HEK293 (cell line): ENCODE results near the gene APPBP2.

Experiments used
- CTCF ChIA-PET: fragments of 350-600 bp; formaldehyde crosslinking; extraction: SDS; loops from one replicate; lab custom pipeline; 2021; ENCODE audit warnings: antibody characterized with exemption; lab: Yijun Ruan, JAX
- POLR2A ChIA-PET: fragments of 300-600 bp; formaldehyde crosslinking; extraction: SDS; loops from one replicate; lab custom pipeline; 2020; ENCODE audit warnings: antibody characterized with exemption, inconsistent platforms; lab: Yijun Ruan, JAX
- H3K27ac ChIP-seq: fragments of 200-500 bp; sonication (Bioruptor generic); 2 replicates; pipeline ENCODE4 v1.5.1; 2014; ENCODE audit warnings: low read depth, low read length, control low read depth, inconsistent platforms; ENCODE audit errors: extremely low read depth
- H3K36me3 ChIP-seq, 2 experiments: fragments of 200-500 bp in 1 of 2; sonication (Bioruptor generic) in 1 of 2; 1 replicate in 1 of 2; 2 replicates in 1 of 2; pipeline ENCODE4 v1.5.1; 2014 to 2017; ENCODE audit warnings: inconsistent platforms in 2 of 2, low read length in 2 of 2; ENCODE audit not compliant: control insufficient read depth in 2 of 2, insufficient read depth in 1 of 2
- H3K4me1 ChIP-seq: fragments of 200-500 bp; sonication (Bioruptor generic); 2 replicates; pipeline ENCODE4 v1.5.1; 2014; ENCODE audit warnings: mild to moderate bottlenecking, low read length, inconsistent platforms; ENCODE audit not compliant: control insufficient read depth, insufficient read depth
- H3K4me3 ChIP-seq: 2 replicates; pipeline ENCODE4 v1.5.1; 2011; ENCODE audit warnings: low read depth, mild to moderate bottlenecking, control low read depth, low read length, moderate library complexity
- H3K9me3 ChIP-seq: fragments of 200-500 bp; sonication (Bioruptor generic); 2 replicates; pipeline ENCODE4 v1.5.1; 2014; ENCODE audit warnings: low read depth, low read length, inconsistent platforms; ENCODE audit not compliant: control insufficient read depth, insufficient read depth
- ELK4 ChIP-seq: IDR thresholded peaks from 2 replicates; pipeline ENCODE4 v1.6.1; 2011; ENCODE audit warnings: mild to moderate bottlenecking, low read depth, low read length, borderline replicate concordance
- GFI1B ChIP-seq: fragments of 450-650 bp; formaldehyde crosslinking; IDR thresholded peaks from 2 replicates; pipeline ENCODE4 v1.5.1; 2016; ENCODE audit warnings: missing biosample characterization, missing genetic modification characterization
- HOXA7 ChIP-seq: sonication (generic); formaldehyde crosslinking; IDR thresholded peaks from 2 replicates; pipeline ENCODE4 v1.8.1; 2022; ENCODE audit warnings: missing genetic modification reagents, borderline replicate concordance
- IKZF3 ChIP-seq: fragments of 450-650 bp; IDR thresholded peaks from 2 replicates; pipeline ENCODE4 v1.5.0; 2018; ENCODE audit warnings: missing biosample characterization, mild to moderate bottlenecking, missing genetic modification characterization, moderate library complexity
- SP2 ChIP-seq: fragments of 450-650 bp; formaldehyde crosslinking; IDR thresholded peaks from 2 replicates; pipeline ENCODE4 v1.5.1; 2016; ENCODE audit warnings: missing biosample characterization, missing genetic modification characterization
- WT1 ChIP-seq: fragments of 450-650 bp; formaldehyde crosslinking; IDR thresholded peaks from 2 replicates; pipeline ENCODE4 v1.5.1; 2016; ENCODE audit warnings: missing biosample characterization, missing genetic modification characterization
- ZNF202 ChIP-seq: fragments of 450-650 bp; formaldehyde crosslinking; IDR thresholded peaks from 2 replicates; pipeline ENCODE4 v1.5.1; 2016; ENCODE audit warnings: missing biosample characterization, missing genetic modification characterization, borderline replicate concordance
- ZNF416 ChIP-seq: fragments of 450-650 bp; formaldehyde crosslinking; IDR thresholded peaks from 2 replicates; pipeline ENCODE4 v1.5.1; 2016; ENCODE audit warnings: missing biosample characterization, missing genetic modification characterization
- ZNF501 ChIP-seq: fragments of 450-650 bp; formaldehyde crosslinking; IDR thresholded peaks from 2 replicates; pipeline ENCODE4 v1.5.1; 2016; ENCODE audit warnings: missing biosample characterization, missing genetic modification characterization
- ZNF624 ChIP-seq: fragments of 450-650 bp; formaldehyde crosslinking; IDR thresholded peaks from 2 replicates; pipeline ENCODE4 v1.5.1; 2017; ENCODE audit warnings: missing biosample characterization, missing genetic modification characterization
- ZNF660 ChIP-seq: fragments of 450-650 bp; IDR thresholded peaks from 2 replicates; pipeline ENCODE4 v1.5.1; 2018; ENCODE audit warnings: missing biosample characterization, mild to moderate bottlenecking, missing genetic modification characterization
- TF ChIP-seq, protein P1 (sequence below): sonication (generic); formaldehyde crosslinking; IDR thresholded peaks from 2 replicates; pipeline ENCODE4 v1.8.1; 2022; ENCODE audit warnings: mild to moderate bottlenecking, moderate library complexity, missing genetic modification reagents
- TF ChIP-seq, protein P2 (sequence below): fragments of 450-650 bp; formaldehyde crosslinking; IDR thresholded peaks from 2 replicates; pipeline ENCODE4 v1.5.1; 2017; ENCODE audit warnings: missing biosample characterization, missing genetic modification characterization
- TF ChIP-seq, protein P3 (sequence below): fragments of 450-650 bp; formaldehyde crosslinking; IDR thresholded peaks from 2 replicates; pipeline ENCODE4 v1.5.1; 2017; ENCODE audit warnings: missing biosample characterization, missing genetic modification characterization
- TF ChIP-seq, protein P4 (sequence below): fragments of 450-650 bp; formaldehyde crosslinking; conservative IDR thresholded peaks from 2 replicates; pipeline ENCODE4 v1.5.1; 2016; ENCODE audit warnings: low read depth, missing biosample characterization, missing genetic modification characterization

Gene APPBP2

DNA sequence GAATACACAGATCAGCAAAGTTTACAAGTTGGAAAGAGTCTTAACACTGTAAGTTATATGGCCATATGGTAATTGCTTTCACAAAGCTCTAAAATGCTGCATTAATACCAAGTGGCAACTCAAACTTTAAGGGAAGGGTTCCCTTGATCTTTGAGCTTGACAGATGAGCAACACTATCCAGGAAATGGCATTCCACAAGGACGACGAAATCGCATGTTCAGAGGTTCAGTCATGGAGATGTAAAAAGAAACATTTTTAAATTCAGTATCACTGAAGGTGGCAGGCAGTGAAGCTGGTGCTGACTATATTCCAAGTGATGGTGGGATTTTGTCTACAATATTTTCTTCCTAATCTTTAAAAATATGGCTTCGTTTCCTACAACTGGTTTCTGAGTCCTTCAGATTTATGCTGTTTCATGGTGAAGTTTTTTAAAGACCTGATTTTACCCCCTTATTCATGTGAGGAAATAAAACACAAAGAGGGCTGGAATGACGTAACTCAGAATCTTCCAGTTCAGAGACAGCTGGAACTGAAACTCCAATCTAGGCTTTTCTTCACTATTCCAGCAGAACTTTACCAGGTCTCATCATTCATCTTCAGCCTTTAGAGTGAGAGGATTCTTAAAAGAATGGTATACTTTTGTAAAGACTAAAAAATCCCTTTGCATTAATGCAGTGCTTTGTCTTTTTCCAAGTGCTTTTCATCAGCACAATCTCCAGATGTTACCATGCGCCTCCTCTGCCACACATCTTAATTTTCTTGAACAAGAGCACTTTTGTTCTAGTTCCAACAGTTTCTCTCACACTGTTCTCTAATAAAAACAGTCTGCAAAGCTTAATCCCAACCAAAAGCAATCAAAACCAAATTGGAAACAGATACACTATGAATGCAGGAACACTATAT is 83.5 kb downstream of the APPBP2 start:
- peaks cover 15 to 21% of the 10 kb centered on the region in 2 experiments for H3K36me3 ChIP-seq
- H3K4me3 ChIP-seq = no peak overlapping the region
- TF ChIP-seq, protein P1, sequence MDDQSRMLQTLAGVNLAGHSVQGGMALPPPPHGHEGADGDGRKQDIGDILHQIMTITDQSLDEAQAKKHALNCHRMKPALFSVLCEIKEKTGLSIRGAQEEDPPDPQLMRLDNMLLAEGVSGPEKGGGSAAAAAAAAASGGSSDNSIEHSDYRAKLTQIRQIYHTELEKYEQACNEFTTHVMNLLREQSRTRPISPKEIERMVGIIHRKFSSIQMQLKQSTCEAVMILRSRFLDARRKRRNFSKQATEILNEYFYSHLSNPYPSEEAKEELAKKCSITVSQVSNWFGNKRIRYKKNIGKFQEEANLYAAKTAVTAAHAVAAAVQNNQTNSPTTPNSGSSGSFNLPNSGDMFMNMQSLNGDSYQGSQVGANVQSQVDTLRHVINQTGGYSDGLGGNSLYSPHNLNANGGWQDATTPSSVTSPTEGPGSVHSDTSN (CRISPR knock-in tag) = no peak
- TF ChIP-seq, protein P2, sequence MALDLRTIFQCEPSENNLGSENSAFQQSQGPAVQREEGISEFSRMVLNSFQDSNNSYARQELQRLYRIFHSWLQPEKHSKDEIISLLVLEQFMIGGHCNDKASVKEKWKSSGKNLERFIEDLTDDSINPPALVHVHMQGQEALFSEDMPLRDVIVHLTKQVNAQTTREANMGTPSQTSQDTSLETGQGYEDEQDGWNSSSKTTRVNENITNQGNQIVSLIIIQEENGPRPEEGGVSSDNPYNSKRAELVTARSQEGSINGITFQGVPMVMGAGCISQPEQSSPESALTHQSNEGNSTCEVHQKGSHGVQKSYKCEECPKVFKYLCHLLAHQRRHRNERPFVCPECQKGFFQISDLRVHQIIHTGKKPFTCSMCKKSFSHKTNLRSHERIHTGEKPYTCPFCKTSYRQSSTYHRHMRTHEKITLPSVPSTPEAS (tag by site-specific recombination) = no peak
- TF ChIP-seq ZNF624 (tag by site-specific recombination) (no peak), HOXA7 (no peak), SP2 (no peak), GFI1B (tag by site-specific recombination) (no peak), ZNF416 (tag by site-specific recombination) (no peak), ZNF202 (no peak), WT1 (no peak), ZNF501 (tag by site-specific recombination) (no peak), ELK4 (no peak), IKZF3 (tag by site-specific recombination) (no peak)
- TF ChIP-seq, protein P3, sequence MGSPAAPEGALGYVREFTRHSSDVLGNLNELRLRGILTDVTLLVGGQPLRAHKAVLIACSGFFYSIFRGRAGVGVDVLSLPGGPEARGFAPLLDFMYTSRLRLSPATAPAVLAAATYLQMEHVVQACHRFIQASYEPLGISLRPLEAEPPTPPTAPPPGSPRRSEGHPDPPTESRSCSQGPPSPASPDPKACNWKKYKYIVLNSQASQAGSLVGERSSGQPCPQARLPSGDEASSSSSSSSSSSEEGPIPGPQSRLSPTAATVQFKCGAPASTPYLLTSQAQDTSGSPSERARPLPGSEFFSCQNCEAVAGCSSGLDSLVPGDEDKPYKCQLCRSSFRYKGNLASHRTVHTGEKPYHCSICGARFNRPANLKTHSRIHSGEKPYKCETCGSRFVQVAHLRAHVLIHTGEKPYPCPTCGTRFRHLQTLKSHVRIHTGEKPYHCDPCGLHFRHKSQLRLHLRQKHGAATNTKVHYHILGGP (tag by site-specific recombination) = no peak
- TF ChIP-seq, protein P4, sequence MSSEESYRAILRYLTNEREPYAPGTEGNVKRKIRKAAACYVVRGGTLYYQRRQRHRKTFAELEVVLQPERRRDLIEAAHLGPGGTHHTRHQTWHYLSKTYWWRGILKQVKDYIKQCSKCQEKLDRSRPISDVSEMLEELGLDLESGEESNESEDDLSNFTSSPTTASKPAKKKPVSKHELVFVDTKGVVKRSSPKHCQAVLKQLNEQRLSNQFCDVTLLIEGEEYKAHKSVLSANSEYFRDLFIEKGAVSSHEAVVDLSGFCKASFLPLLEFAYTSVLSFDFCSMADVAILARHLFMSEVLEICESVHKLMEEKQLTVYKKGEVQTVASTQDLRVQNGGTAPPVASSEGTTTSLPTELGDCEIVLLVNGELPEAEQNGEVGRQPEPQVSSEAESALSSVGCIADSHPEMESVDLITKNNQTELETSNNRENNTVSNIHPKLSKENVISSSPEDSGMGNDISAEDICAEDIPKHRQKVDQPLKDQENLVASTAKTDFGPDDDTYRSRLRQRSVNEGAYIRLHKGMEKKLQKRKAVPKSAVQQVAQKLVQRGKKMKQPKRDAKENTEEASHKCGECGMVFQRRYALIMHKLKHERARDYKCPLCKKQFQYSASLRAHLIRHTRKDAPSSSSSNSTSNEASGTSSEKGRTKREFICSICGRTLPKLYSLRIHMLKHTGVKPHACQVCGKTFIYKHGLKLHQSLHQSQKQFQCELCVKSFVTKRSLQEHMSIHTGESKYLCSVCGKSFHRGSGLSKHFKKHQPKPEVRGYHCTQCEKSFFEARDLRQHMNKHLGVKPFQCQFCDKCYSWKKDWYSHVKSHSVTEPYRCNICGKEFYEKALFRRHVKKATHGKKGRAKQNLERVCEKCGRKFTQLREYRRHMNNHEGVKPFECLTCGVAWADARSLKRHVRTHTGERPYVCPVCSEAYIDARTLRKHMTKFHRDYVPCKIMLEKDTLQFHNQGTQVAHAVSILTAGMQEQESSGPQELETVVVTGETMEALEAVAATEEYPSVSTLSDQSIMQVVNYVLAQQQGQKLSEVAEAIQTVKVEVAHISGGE = no peak
- H3K27ac ChIP-seq = no peak overlapping the region
- no peaks in the 10 kb centered on the region for H3K9me3 ChIP-seq
- ChIA-PET POLR2A (no interaction called here), CTCF (interaction anchor here (0.5 to 0.9 kb wide), 2 partner anchors 212 to 390 kb away, joined by 3 to 4 read pairs; no protein-coding TSS in a partner anchor)
- H3K4me1 ChIP-seq = no peaks in the 10 kb centered on the region

- ChIA-PET CTCF (interaction anchor here (0.6 to 2.1 kb wide), 5 partner anchors 20 to 499 kb away, joined by 3 to 8 read pairs (median 3); no protein-coding TSS in a partner anchor), POLR2A (no interaction called here)
- no peak overlapping the region for H3K27ac ChIP-seq
- no peaks in the 10 kb centered on the region for H3K4me1 ChIP-seq
- peaks cover 0 to 8% of the 10 kb centered on the region in 2 experiments; a peak in 2 of 3 replicates for H3K36me3 ChIP-seq
- H3K4me3 ChIP-seq = no peak overlapping the region
- no peaks in the 10 kb centered on the region for H3K9me3 ChIP-seq
- TF ChIP-seq ZNF660 = peak; percentile 91
- no peak for TF ChIP-seq ZNF624 (tag by site-specific recombination)
These were observed 86.5 kb downstream of the APPBP2 start for GRCh38 chr17:60439501-60439900.
